HK-2 (cell line): ENCODE data around the gene MTA3.
"Not testable (repeated sequence)": the region's sequence is repeated elsewhere in the genome, so short reads cannot be mapped to it uniquely, and the experiment has no call there.

ENCODE experiments used
- DNase-seq: peaks from one replicate; pipeline ENCODE4 v3.0.0-alpha.2; 2018; ENCODE audit not compliant: unreplicated experiment

MTA3 gene

DNA sequence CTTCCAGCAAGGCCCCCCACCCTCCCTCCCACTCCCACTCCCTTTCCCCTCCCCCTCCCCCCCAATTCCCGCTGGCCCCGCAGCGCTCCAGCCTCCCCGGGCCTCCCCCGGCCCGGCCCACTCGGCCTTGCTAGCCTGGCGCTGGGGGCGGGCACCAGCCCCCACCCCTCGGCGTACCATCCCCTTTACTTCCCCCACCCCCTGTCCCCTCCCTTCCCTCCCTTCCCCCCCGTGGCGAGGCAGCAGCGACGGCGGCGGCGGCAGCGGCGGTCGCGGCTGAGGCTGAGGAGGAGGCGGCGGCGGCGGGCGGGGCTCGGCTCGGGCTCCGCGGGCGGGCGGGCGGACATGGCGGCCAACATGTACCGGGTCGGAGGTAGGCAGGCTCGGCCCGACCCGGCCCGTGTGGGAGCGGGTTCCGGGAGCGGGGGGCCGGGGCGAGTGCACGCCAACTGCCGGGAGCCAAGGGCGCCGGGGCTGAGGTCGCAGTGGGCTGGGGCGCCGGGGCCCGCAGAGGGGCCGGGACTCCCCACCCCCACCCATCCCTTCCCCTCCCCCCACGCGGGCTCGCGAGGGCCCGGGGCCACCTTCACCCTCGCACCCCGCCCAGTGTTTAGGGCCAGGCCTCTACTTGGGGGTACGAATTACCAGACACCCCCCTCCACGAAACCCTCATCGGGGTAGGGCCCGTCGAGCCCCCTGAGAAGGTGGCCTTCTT, at the start of gene MTA3:
MTA3 (plus strand) TSS at position 232 of the 715 bp plus-strand sequence; CDS start at position 346, 114 bp downstream.
- peak; percentile 63 for DNase-seq

DNA sequence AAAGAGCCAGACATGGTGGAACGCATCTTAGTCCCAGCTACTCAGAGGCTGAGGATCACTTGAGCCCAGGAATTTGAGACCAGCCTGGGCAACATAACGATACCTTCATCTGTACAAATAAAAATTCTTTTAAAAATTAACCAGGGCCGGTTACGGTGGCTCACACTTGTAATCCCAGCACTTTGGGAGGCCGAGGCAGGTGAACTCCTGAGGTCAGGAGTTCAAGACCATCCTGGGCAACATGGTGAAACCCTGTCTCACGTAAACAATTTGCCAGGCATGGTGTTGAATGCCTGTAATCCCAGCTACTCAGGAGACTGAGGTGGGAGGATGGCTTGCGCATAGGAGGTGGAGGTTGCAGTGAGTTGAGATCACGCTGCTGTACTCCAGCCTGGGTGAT, 48.8 kb upstream of the MTA3 start:
- no peak for DNase-seq

DNA sequence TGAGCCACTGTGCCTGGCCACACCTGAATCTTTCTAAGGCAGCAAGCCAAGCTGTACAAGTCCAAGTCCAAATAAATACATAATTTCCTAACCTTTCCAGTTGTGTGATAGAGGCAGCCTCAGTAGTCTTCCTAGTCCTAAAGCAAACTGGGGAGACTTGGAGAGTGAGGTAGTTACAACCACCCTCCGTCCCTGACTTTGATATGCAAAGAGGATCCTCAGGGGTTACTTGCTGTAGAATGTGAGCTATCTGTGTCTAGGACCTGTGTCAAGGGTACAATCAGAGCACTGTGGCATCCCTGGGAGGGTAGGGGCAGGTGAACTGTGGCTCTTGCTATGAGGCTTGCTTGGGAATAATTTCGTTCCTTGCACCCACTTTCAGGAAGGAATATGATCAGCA, 46.4 kb upstream of the MTA3 start:
- DNase-seq = no peak

DNA sequence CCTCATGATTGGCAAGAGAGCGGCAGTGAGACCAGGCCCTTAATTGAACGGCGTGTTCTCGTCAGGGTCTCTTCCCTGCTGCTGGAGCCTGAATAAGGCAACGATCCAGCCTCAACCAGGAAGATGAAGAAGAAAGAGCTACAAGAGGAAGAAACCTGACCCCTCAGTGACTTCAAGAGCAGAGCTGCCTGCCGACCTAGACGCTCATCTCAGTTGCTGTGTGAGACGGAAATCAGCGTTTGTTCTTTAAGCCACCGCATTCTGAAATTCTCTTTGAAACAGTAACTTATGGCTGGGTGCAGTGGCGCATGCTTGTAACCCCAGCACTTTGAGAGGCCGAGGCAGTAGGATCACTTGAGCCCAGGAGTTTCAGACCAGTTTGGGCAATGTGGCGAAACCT, 45.1 kb upstream of the MTA3 start:
- no peak for DNase-seq

DNA sequence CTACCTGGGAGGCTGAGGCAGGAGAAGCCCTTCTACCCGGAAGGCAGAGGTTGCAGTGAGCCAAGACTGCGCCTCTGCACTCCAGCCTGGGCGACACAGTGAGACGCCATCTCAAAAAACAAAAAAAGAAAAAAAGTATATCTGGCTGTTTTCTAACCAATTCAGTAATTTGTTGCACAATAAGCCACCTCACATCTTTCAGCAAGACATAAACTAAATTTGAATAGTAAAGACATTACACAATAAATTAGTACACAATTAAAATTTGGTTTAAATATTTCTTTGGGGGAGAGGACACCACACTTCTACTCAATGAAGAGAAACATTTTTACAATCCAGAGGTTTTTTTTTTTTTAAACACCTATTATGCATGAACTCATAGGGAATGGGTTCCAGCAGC, 36.0 kb upstream of the MTA3 start:
- no peak for DNase-seq

DNA sequence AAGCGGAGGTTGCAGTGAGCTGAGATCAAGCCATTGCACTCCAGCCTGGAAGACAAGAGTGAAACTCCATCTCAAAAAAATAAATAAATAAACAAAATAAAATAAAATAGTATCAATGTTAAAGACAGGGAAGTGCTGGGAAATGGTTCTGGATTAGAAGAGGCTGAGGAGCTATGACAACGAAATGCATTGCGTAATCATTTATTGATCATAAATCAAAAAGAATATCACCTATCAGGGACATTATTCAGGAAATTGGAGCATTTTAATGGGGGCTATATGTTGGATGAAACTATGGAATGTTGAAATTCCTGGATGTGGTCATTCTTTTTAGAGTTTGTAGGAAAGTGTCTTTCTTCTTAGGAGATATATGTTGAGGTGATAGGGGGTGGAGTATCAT, 30.9 kb upstream of the MTA3 start:
- DNase-seq = no peak

DNA sequence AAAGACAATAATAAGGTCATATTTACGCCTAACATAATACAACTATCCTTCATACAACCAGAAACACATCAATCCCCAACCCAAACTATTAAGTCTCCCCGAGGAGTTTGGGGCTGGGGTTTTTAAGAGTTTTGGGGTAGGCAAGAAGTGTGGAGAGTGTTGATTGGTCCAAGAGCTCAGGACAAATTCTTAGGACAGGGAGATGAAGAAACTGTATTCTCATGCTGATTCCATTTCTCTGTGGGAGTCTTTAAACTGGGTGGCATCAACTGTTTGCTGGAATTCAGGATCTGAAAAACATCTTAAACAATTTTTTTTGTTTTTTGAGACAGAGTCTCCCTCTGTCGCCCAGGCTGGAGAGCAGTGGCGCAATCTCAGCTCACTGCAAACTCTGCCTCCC, 25.6 kb upstream of the MTA3 start:
- no peak for DNase-seq

DNA sequence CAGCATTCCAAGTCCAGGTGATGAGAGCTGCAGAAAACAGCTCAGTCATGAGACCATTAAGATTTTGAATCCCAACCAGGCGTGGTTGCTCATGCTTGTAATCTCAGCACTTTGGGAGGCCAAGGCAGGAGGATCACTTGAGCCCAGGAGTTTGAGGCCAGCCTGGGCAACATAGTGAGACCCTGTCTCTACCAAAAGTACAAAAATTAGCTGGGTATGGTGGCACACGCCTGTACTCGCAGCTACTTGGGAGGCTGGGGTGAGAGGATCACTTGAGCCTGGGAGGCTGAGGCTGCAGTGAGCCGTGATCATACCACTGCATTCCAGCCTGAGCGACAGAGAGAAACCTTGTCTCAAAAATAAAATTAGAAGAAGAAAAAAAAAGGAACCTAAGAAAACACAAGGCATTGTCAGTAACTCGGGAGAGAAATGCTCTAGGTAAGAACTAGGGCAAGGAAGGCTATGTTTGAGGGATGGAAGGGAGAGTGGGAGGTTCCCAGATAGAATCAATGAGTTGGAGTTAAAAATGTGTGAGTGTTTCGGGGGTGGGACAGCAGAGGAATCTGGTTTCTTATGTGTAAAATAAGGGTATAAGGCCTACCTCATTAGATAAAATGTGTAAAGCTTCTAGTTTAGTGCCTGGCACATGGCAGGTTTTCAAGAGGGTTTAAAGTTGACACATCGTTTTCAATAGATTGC, 23.3 kb upstream of the MTA3 start:
- no peak for DNase-seq

DNA sequence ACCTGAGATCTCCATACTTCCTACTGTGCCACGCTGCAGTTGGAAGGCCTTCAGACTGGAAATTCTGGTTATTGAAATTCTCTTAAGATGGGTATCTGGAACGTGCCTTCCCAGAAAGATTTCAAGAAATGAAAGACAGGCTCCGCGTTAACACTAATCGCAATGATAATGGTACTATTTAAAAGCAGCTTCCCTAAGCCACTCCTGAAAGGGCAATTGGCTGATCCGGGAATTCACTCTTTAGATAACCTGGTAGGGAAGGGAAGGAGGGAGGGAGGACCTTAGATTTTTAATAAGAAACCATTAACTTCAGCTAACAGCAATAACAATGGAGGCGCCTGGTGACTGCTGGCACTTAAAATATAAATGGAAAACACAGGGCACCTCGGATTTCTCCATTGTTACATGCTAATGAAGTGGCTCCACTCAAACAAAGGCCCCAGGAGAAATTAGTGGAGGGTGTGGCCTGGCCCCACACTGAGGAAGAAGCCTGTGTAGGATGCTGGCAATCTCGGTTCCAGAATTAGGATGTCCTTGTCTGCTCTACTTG, 22.5 kb upstream of the MTA3 start:
- no peak for DNase-seq

DNA sequence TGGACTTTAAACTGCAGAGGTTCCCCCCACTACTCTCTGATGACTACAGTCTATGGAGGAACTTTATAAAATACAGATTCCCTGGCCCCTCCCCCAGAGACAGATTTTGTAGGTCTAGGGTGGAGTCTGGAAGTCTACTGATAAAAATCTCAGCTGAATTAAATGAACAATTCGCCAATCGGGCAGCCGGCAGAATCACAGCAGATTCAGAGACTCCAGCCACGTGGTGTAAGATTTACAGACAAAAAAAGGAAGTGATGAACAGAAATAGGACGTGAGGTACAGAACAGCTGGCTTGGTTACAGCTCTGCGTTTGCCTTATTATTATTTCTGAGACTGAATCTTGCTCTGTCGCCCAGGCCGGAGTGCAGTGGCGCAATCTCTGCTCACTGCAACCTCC, 21.4 kb upstream of the MTA3 start:
- no peak for DNase-seq

DNA sequence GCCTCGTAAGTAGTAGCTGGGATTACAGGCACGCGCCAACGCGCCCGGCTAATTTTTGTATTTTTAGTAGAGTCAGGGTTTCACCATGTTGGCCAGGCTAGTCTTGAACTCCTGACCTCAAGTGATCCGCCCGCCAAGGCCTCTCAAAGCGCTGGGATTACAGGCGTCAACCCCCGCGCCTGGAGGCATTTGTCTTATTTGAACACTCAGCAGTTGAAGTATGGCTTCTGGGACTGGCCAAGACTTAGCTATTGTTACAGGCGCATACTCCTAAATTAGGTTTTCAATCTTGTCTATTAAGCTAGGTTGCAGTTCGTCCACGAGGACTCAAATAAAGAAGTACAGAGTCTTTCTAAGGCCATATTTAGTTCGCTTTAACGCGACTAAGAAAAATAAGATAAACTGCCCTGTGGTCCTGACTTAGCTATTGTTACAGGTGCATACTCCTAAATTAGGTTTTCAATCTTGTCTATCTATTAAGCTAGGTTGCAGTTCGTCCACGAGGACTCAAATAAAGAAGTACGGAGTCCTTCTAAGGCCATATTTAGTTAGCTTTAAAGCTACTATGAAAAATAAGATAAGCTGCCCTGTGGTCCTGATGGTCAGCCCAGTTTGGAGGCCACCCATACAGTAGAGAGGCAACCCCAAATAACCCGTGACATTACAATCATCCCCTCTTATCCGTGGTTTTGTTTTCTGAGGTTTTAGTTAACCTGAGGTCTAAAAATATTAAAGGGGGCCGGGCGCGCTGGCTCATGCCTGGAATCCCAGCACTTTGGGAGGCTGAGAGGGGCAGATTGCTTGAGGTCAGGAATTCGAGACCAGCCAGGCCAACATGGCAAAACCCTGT, 20.8 kb upstream of the MTA3 start:
- no peak for DNase-seq

DNA sequence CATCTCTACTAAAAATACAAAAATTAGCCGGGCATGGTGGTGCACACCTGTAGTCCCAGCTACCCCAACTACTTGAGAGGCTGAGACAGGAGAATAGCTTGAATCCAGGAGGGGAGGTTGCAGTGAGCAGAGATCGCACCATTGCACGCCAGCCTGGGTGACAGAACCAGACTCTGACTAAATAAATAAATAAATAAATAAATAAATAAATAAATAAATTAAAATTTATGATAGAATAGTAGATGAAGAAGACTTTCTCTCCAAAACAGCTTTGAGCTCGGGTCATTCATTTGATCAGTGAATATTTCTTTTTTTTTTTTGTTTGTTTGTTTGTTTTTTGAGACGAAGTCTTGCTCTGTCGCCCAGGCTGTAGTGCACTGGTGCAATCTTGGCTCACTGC, 17.6 kb upstream of the MTA3 start:
- no peak for DNase-seq

DNA sequence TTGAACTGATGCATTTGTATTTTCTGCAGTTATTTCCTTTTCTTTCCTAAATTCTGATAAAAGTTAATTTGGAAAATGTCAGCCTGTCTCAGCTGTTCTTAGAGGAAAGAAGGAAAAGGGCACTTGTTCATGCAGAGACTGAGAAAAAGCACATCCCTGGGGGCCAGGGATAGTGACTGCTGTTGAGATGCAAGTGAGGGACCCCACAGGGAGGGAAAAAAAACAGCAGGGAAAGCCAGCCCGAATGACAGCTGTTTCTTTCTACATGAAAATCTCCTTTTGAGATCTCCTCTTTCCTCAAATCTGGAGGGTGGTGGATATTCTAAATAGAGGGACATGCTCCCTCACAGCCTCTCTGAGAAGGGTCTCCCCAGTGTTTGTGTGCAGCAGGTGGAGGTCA, 14.0 kb upstream of the MTA3 start:
- no peak for DNase-seq

DNA sequence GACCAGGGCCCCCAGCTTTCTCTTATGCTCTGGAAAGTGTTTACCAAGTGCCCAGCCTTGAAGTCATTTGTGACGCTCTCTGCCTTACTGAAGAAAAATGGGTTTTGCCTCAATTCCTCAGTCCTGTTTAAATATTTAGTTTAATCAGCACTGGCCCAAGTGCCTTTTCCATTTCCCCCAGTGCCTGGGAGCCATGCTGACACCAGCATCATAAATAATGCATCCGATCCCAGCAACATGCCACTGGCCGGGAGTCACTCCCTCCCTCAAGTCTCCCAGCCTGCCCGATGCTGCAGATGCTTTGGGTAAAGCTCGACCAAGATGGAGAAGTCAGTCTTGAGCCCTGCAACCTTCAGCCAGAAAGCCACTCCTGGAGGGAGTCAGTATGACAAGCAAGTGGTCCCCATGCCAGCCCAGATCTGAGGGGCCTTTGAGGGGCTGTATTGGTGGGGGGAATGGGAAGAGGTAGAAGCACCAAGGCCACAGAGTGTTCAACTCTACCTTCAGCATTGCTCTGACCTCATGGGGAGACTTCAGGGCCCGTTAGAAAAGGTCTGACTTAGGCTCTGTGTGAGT, 12.0 kb upstream of the MTA3 start:
- DNase-seq = no peak

DNA sequence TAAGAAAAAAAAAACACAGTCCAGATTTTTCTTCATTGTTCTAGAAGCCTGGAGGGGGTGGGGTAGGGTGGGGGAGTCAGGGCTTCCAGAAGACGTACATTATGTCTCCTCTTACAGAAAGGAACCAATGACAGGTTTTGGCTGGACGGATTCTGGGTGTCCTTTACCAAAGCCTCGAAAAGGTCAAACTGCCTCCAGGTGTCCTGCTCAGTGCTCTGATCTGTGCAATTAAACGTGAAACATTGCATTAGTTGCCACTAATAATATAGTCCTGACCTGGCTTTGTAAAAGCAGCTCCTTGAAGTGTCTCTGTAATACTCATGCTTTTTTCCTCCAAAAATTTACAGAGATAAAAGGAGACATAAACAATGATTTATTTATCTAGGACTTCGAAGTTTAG, 11.1 kb upstream of the MTA3 start:
- DNase-seq = no peak

DNA sequence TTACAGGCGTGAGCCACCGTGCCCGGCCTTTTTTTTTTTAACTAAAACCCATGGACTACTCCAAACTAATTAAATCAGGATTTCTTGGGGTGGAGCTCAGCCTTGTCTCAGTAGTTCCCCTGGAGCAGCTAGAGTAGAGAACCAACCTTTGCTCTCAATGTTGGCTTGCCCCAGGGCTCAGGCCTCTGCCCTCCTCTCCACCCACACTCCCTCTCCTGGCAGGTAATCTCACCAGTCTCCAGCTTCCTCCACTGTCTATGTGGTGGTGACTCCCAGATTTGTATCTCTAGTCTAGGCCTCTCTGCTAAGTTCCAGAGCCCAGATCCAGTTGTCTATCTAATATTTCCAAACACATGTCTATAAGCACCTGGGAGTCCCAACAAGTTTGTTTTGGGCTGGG, 9.6 kb upstream of the MTA3 start:
- DNase-seq = no peak

DNA sequence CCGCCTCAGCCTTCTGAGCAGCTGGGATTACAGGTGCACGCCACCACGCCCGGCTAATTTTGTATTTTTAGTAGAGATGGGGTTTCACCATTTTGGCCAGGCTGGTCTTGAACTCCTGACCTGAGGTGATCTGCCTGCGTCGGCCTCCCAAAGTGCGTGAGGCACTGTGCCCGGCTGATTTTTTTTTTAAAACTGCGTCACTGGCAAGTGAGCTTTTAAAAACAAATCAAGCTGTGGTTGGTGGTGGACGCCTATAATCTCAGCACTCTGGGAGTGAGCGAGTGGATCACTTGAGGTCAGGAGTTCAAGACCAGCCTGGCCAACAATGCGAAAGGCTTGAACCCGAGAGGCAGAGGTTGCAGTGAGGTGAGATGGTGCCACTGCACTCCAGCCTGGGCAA, 8.3 kb upstream of the MTA3 start:
- DNase-seq = not testable (repeated sequence)

DNA sequence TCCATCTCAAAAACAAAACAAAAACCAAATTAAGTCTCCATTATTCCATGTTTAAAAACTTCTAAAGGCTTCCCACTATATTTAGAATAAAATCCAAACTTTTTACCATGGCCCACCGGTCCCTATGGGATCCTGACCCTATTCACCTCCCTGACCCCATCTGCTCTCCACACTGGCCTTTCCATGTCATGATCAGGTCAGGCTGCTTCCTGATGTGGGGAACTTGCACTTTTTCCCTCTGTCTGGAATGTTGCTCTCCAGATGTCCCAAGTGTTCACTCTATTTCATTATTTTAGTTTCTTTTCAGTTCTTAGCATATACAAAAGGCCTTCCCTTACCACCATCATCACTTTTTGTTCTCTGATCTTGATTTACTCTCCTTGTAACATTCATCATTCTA, 7.5 kb upstream of the MTA3 start:
- no peak for DNase-seq

DNA sequence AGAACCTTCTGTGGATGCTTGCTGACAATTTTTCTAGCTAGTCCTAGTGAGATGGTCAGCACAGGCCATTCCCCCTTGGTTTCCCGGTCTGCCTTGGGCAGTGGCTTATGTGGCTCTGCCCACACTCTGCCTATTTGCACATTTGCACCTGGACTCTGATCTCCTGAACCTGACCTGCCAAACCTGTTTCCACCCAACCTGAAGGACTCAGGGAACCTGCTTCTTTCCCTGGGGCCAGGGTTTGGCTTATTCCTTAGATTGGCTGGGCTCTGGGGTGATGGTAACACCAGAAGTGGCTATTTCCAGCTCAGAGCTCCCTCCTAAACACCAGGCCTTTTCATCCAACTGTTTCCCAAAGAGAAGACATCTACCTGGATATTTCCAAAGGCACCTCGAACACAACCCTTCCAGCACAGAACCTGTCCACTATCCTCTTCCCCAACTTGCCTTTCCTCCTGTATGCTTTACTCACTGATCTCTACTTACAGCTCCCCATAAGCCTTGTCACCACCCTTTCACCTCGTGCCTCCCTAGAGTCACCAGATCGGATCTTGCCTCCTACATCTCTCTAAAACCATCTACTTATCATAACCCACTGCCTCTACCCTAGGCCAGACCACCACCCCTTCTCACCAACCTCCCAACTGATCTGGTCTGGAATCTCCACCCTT, 5.8 kb upstream of the MTA3 start:
- no peak for DNase-seq

DNA sequence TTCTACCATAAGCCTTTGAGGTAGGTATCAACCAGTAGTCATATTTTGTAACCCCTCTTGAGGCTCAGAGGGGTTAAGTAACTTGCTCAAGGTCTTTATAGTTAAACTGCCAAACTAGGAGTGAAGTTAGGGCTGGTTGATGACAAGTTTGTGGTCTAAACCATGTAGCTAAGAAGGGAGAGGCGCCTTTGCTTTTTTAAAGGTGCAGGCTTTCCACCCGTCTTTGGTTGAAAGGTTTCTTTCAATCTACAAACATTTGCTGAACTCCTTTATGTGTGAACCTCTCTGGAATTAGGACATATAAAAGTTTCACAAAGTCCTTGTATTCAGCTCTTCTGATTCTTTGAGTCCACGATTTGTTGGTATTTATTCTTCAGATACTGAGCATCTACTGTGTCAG, 2.4 kb upstream of the MTA3 start:
- DNase-seq = no peak

DNA sequence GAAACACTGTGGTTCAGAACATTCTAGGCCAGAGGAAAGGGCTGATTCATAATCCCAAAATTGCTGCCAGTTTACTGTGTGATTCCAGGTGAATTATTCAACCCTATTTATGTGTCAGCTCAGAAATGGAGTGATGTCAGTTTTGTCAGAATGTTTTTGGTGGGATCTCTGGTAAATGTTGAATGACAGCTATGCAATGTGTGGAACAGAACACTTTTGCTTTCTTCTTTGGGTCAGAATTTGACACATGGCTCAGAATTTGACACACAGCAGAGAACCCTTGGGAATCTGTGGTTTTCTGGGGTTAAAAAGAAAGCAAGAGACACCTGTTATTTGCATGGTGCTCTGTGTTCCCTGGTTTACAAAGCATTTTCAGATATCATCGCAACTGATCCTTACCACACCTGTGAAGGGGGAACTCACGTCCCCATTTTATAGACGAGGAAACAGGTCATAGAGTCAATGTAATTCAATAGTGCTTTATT, 1.6 kb upstream of the MTA3 start:
- no peak for DNase-seq
